Mammary epithelial cell (primary cell): ENCODE data around the gene PPM1E.

Experiments used
- CTCF ChIP-seq, 2 donors: IDR thresholded peaks in 1 of 2; conservative IDR thresholded peaks in 1 of 2; 2 replicates each; pipeline ENCODE4 v1.5.1; 2011 to 2012; ENCODE audit warnings: inconsistent platforms in 2 of 2, low read length in 2 of 2, mild to moderate bottlenecking in 2 of 2, control low read depth in 1 of 2, low read depth in 1 of 2; ENCODE audit not compliant: insufficient read depth in 1 of 2; ENCODE audit errors: extremely low read depth in 1 of 2
- EZH2 ChIP-seq: IDR thresholded peaks from 2 replicates; pipeline ENCODE4 v1.6.1; 2012; ENCODE audit warnings: low read length, inconsistent platforms, borderline replicate concordance

- TF ChIP-seq CTCF (conservative IDR thresholded peaks at IDR 0.05 in 1 of 2, IDR thresholded peaks at IDR 0.05 in 1 of 2; ENCODE audit: extremely low read depth in 1 of 2, insufficient read depth in 1 of 2, low read depth in 1 of 2, low read length in 2 of 2) (no peak), EZH2 (no peak)
Measured at GRCh38 chr17:58985971-58986370, 230.3 kb downstream of the PPM1E start.
